ENCODE results near the gene IKZF2.

GRCh38 chr2:213022987-213023386 is 128.4 kb downstream of the IKZF2 start:
- TF ChIP-seq CTCF (IDR thresholded peaks at IDR 0.05) (no peak), ZFX (IDR thresholded peaks at IDR 0.05; ENCODE audit: borderline replicate concordance) (no peak)
